Spleen (tissue), 11 donors: ENCODE results near the gene PDE5A. TPM values are rescaled to one million over a fixed set of nuclear protein-coding genes. Genes with fewer than 3 reads are reported as not detected.
A peak's percentile ranks its signal among the peaks of the same experiment; 100 is the strongest.

Experiments used
- DNase-seq: peaks from one replicate; pipeline ENCODE4 v3.0.0-alpha.2; 2020
- H3K27ac ChIP-seq, 8 donors: fragments of 200-600 bp; sonication (generic) in 7 of 8; 1 replicate in 4 of 8; 2 replicates in 4 of 8; pipeline versions ENCODE4 v1.5.0 to v1.8.0; 2016 to 2021; ENCODE audit warnings: inconsistent platforms in 4 of 8, mild to moderate bottlenecking in 4 of 8, moderate library complexity in 1 of 8
- H3K27me3 ChIP-seq, 7 donors: fragments of 200-600 bp; sonication (generic) in 6 of 7; replicated peaks in 1 of 7; 1 replicate in 4 of 7; 2 replicates in 3 of 7; pipeline versions ENCODE4 v1.5.0 to v1.8.0; 2016 to 2021; ENCODE audit warnings: inconsistent platforms in 3 of 7, mild to moderate bottlenecking in 1 of 7
- H3K36me3 ChIP-seq, 6 donors: fragments of 200-600 bp; sonication (generic) in 5 of 6; 1 replicate in 4 of 6; 2 replicates in 2 of 6; pipeline versions ENCODE4 v1.5.0 to v1.8.0; 2016 to 2021; ENCODE audit warnings: inconsistent platforms in 2 of 6
- H3K4me1 ChIP-seq, 6 donors: fragments of 200-600 bp; sonication (generic) in 5 of 6; 1 replicate in 3 of 6; 2 replicates in 3 of 6; pipeline versions ENCODE4 v1.5.0 to v1.8.0; 2016 to 2021; ENCODE audit warnings: inconsistent platforms in 3 of 6
- H3K4me3 ChIP-seq, 8 donors: fragments of 200-600 bp; sonication (generic) in 7 of 8; 1 replicate in 4 of 8; 2 replicates in 4 of 8; pipeline versions ENCODE4 v1.5.0 to v1.8.0; 2016 to 2021; ENCODE audit warnings: inconsistent platforms in 4 of 8, mild to moderate bottlenecking in 4 of 8, moderate library complexity in 2 of 8
- H3K9me3 ChIP-seq, 8 donors: fragments of 200-600 bp; sonication (generic) in 7 of 8; 1 replicate in 4 of 8; 2 replicates in 4 of 8; pipeline versions ENCODE4 v1.5.0 to v1.8.0; 2016 to 2021; ENCODE audit warnings: inconsistent platforms in 4 of 8
- POLR2A ChIP-seq, 3 donors: fragments of 450-650 bp; IDR thresholded peaks; one replicate each; pipeline ENCODE4 v1.5.1; 2017; ENCODE audit warnings: antibody characterized with exemption in 3 of 3, mild to moderate bottlenecking in 1 of 3
- POLR2AphosphoS5 ChIP-seq, 3 donors: sonication (generic); formaldehyde crosslinking; IDR thresholded peaks; one replicate each; pipeline ENCODE4 v1.5.1; 2017; ENCODE audit warnings: antibody characterized with exemption in 3 of 3
- WGBS, 5 donors: extraction: QIAGEN DNeasy Blood & Tissue Kit in 3 of 5; methylation state at CpG; one replicate each; pipeline versions ENCODE4 v1.1.5 to v1.1.7; 2013 to 2018; 5-methylcytosine and 5-hydroxymethylcytosine counted together
- intact Hi-C: fragments of 100-400 bp; cut with DNase I; formaldehyde crosslinking; loops from one replicate; pipeline ENCODE4 v1.15.0; 2023; ENCODE audit warnings: low total_unique reads
- polyA plus RNA-seq, 3 donors: library from polyadenylated mRNA; stranded (reverse); fragments of 200-250 nt; gene quantifications; one replicate each; pipeline ENCODE4 v1.2.1, GENCODE V29; 2013
- total RNA-seq, 7 donors: library from RNA; depleted of rRNA in 3 of 7; stranded (reverse); fragments of >200 nt in 3 of 7; fragmentation: NEBNext Ultra II Directional in 4 of 7; extraction: Animal tissue kit (Norgen Biotek cat#: 25700) in 4 of 7; gene quantifications; one replicate each; pipeline versions ENCODE4 v1.1.0 to v1.2.1, GENCODE V29; 2016 to 2021
- TF ChIP-seq, protein P1 (sequence below), 11 experiments: fragments of 200-600 bp in 7 of 11; fragments of 450-650 bp in 4 of 11; sonication (generic) in 4 of 11; IDR thresholded peaks in 8 of 11; conservative IDR thresholded peaks in 3 of 11; 1 replicate in 7 of 11; 2 replicates in 4 of 11; pipeline versions ENCODE4 v1.4.0 to v1.8.0; 2016 to 2021; ENCODE audit warnings: antibody characterized with exemption in 11 of 11, inconsistent platforms in 4 of 11, mild to moderate bottlenecking in 1 of 11
- donor health status: healthy with polysubstance abuse.
- donor health status: DM: no; HTN: no; CAD: no; lungs with moderate emphysema.
- donor health status: DM: no; HTN: no; CAD: no.
- donor health status: Bipolar disorder and iron deficiency.
- donor health status: healthy.
- donor health status: DM: no; HTN: no; CAD: no.
- donor health status: DM: yes; HTN: yes; CAD: no.

PDE5A gene
- total and polyA plus RNA-seq, 10 donors: 0.91 to 15.1 (median 9.5) TPM

DNA sequence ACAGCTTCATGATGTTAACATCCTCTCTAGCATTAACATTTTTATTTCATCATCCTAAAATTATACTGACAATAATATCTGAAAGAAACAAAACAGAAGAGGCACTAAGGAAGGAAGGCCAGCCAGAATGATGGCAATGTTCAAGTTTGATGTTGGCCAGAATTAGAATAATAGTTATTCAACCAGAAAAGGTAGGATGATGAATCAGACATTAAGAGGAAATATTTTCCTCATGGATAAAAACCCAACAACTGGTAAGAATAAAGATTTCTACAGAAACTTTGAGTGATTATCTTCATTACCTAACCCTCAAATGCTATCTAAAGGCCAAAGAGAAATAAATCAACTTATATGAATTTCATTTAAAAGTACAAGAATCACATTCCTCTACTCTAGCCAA lies 105.2 kb downstream of the PDE5A start:
- peaks cover 0 to 36% (median 2%) of the 10 kb centered on the region in 6 donors for H3K36me3 ChIP-seq
- no peaks in the 10 kb centered on the region for H3K4me1 ChIP-seq
- no peaks in the 10 kb centered on the region for H3K9me3 ChIP-seq
- no peak overlapping the region for H3K27ac ChIP-seq
- TF ChIP-seq, protein P1, sequence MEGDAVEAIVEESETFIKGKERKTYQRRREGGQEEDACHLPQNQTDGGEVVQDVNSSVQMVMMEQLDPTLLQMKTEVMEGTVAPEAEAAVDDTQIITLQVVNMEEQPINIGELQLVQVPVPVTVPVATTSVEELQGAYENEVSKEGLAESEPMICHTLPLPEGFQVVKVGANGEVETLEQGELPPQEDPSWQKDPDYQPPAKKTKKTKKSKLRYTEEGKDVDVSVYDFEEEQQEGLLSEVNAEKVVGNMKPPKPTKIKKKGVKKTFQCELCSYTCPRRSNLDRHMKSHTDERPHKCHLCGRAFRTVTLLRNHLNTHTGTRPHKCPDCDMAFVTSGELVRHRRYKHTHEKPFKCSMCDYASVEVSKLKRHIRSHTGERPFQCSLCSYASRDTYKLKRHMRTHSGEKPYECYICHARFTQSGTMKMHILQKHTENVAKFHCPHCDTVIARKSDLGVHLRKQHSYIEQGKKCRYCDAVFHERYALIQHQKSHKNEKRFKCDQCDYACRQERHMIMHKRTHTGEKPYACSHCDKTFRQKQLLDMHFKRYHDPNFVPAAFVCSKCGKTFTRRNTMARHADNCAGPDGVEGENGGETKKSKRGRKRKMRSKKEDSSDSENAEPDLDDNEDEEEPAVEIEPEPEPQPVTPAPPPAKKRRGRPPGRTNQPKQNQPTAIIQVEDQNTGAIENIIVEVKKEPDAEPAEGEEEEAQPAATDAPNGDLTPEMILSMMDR (IDR thresholded peaks at IDR 0.05 in 8 of 11, conservative IDR thresholded peaks at IDR 0.05 in 3 of 11): no peak
- TF ChIP-seq POLR2AphosphoS5 (IDR thresholded peaks at IDR 0.05) (no peak), POLR2A (IDR thresholded peaks at IDR 0.05) (no peak)
- H3K4me3 ChIP-seq: no peak overlapping the region
- no peaks in the 10 kb centered on the region for H3K27me3 ChIP-seq
- intact Hi-C loops: no loop called here
- DNase-seq: no peak

DNA sequence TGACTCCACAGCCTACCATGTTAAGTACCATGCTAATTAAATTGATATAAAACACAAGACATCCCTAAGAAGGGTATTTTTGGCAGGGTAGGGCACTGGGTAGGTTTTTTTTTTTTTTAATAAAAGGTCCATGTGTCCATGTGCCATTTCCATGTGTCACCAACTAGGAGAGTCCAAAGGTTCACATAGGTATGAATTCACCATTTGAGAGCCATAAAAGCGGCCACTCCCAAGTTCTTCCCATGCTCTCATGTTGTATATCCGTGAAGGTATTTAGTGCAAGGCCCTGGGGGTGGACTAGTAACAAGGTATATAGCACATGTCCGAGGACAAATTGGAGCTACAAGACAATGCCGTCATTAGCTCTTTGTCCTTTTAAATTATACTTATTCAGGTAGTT lies 107.3 kb downstream of the PDE5A start:
- no peaks in the 10 kb centered on the region for H3K9me3 ChIP-seq
- no peak overlapping the region for H3K27ac ChIP-seq
- no peak for DNase-seq
- H3K4me3 ChIP-seq: no peak overlapping the region
- H3K4me1 ChIP-seq: no peaks in the 10 kb centered on the region
- H3K27me3 ChIP-seq: no peaks in the 10 kb centered on the region
- peaks cover 0 to 57% (median 13%) of the 10 kb centered on the region in 6 donors for H3K36me3 ChIP-seq
- intact Hi-C loops: no loop called here
- 96 to 99% (median 98%) methylated on average over 4 of the region's 4 CpGs for WGBS, 5 donors
- TF ChIP-seq, protein P1 (IDR thresholded peaks at IDR 0.05 in 8 of 11, conservative IDR thresholded peaks at IDR 0.05 in 3 of 11): no peak

DNA sequence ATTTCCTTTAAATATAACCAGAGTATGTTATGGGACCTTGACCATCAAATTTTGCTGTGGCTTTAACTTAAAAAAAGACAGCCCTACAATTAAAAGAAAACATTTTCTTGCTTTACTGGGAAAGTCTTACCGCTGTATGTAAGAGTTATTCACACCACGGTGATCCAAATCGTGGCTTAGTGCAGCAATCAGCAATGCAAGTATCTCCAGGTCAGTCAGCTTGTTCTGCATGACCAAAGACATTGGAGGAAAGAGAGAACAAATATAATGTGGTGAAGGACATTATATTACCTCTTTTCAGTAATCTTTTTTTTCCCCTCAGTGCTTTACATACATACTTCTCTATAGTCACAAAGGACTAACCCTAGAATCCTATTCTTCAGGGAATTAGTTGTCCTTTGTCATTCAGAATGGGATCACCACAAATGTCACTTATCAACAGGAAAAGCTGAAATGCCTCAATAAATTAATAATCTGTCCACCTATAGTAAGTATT lies 109.6 kb downstream of the PDE5A start:
- no peak for DNase-seq
- no peaks in the 10 kb centered on the region for H3K9me3 ChIP-seq
- peaks cover 0 to 80% (median 23%) of the 10 kb centered on the region in 6 donors for H3K36me3 ChIP-seq
- H3K4me1 ChIP-seq: no peaks in the 10 kb centered on the region
- intact Hi-C loops: no loop called here
- 96 to 98% (median 97%) methylated on average over 3 of the region's 3 CpGs for WGBS, 5 donors
- TF ChIP-seq POLR2AphosphoS5 (IDR thresholded peaks at IDR 0.05): no peak
- no peak for TF ChIP-seq POLR2A (IDR thresholded peaks at IDR 0.05)
- TF ChIP-seq, protein P1 (IDR thresholded peaks at IDR 0.05 in 8 of 11, conservative IDR thresholded peaks at IDR 0.05 in 3 of 11): no peak
- H3K27me3 ChIP-seq: no peaks in the 10 kb centered on the region
- peak overlapping the region in 1 of 8 donors; percentile 34 for H3K27ac ChIP-seq
- H3K4me3 ChIP-seq: no peak overlapping the region

DNA sequence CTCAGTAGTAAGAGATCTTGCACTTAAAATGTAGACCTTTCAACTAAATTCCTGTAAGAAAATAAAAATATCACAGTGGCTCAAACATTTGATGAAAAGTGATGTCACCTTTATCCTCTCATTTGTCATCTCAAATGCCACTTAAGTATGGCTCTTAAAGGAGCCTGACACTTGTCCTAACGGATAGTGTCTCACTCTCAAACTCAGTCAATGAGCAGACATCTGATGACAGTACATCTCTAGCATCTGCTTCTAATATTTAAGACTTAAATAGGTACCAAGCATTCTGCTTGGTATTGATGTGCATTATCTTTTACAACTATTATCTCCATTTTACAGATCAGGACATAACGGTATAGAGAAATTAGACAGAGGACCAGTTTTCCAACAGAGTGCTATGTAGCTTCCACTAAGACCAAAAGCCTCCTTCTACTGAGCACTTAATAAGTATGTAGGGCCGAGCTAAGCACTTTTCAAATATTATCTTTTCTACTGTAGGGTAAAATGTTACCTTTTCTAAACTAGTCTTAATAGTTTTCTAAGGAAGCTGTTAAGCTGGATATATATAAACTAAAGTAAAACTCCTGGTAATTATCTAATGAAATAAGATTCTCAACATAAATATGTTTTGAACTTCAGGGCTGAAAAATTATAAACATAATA lies 110.2 kb downstream of the PDE5A start:
- WGBS, 5 donors: 89 to 94% (median 93%) methylated on average over 3 of the region's 3 CpGs
- Histone ChIP-seq H3K36me3 (peaks cover 0 to 86% (median 26%) of the 10 kb centered on the region in 6 donors), H3K27ac (peak overlapping the region in 3 of 8 donors; percentile 15 to 47 (median 34)), H3K27me3 (no peaks in the 10 kb centered on the region), H3K9me3 (no peaks in the 10 kb centered on the region), H3K4me1 (no peaks in the 10 kb centered on the region), H3K4me3 (no peak overlapping the region)
- no peak for DNase-seq
- intact Hi-C loops: no loop called here
- no peak for TF ChIP-seq POLR2AphosphoS5 (IDR thresholded peaks at IDR 0.05)
- TF ChIP-seq, protein P1 (IDR thresholded peaks at IDR 0.05 in 8 of 11, conservative IDR thresholded peaks at IDR 0.05 in 3 of 11): no peak
- TF ChIP-seq POLR2A (IDR thresholded peaks at IDR 0.05): no peak
